Stimulated activated CD8-positive, alpha-beta memory T cell treated with anti-CD3 and anti-CD28 coated beads, Interleukin-4, amount 100 ng/mL, for 24 hours (primary cell): Measurements from ENCODE around the gene LRRTM2.
"Not testable (repeated sequence)": the region's sequence is repeated elsewhere in the genome, so short reads cannot be mapped to it uniquely, and the experiment has no call there.

Source experiments
- DNase-seq: peaks from one replicate; pipeline ENCODE4 v3.0.0-alpha.2; 2020; ENCODE audit warnings: low read depth

The LRRTM2 gene

DNA sequence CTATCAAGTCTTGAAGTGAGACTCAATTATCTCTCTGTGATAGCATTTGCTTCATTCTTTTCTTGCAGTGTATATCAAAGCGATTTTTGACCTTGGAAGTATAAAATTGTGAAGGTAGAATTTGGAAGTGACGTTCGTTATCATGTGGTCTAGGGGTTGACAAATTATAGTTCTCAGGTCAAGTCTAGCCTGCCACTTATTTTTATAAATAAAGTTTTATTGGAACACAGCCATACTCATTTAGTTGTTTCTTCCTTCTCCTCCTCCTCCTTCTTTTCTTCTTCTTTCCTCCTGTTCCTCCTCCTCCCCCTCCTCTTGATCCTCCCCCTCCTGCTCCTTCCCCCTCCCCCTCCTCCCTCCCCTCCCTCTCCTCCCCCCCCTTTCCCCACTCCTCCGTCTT, 38.0 kb downstream of the LRRTM2 start:
- no peak for DNase-seq

- not testable (repeated sequence) for DNase-seq
These were observed 40.3 kb downstream of the LRRTM2 start for GRCh38 chr5:138834853-138835252.

DNA sequence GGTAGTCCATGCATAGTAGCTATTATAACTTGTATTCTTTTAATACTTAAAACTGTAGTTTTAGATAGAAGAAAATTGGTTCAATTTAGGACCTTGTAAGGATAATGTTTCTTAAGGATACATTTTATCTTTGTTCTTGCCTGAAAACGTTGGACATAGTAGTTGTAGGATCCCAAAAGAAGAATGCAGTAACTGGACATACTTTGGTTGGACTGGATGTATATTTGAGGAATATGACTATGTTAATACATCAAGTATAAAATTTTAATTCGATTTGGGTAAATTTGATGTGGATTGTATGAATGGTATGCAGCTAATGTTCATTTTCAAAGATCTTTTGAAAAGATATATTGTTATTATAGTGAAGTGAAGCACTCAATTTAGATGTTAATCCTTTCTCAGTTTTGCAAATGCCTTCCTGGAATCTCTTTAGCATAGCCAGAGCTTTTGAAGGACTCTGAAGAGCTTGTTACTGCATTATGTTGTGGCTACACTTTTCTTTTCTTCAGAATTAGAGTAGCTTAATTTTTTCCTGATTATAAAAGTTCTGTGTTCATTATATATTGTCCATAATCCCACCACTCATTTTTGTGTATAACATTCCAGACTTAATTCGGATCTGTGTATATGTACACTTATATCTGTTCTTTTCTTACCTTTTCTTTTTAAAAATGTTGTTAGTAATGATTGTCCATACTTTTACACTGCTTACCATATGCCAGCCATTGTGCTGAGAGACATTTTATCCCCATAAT, 41.2 kb downstream of the LRRTM2 start:
- no peak for DNase-seq

DNA sequence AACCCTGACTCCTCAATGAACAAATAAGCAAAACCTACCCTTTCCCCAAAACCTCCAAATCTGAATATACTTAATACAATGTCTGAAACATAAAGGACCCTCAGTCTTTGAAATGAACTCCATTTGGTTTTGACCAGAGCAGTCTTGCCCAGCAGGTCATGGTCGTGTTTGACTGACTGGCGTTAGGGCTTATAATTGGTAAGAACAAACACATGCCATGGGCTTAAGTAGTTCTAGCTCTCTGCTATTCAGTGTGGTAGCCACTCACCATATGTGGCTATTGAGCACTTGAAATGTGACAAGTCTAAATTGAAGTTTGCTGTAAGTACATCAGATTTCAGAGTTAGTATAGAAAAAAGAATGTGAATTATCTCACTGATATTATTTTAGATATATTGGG, 42.1 kb downstream of the LRRTM2 start:
- DNase-seq = no peak

DNA sequence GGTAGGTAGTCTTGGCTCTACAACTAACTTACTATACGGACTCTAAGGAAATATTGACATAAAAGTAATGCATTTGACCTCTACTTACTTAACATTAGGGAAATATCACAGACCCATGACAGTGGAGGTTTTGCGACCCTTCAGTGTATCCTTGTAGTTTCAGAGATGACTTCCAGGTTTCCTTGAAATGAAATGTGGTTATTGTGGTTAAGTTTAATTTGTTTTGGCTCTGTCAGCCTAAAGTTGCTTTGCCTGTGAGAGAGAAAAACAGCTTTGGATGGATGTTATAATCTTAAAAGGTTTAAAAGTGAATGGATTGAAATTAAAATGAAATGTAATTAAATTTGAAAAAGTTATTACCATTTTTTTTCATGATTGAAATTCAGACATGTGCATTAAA, 42.9 kb downstream of the LRRTM2 start:
- no peak for DNase-seq

GRCh38 chr5:138831703-138832102, 43.4 kb downstream of the LRRTM2 start:
- DNase-seq = no peak

GRCh38 chr5:138829341-138829740, 45.8 kb downstream of the LRRTM2 start:
- no peak for DNase-seq

GRCh38 chr5:138828556-138828955, 46.6 kb downstream of the LRRTM2 start:
- no peak for DNase-seq

- DNase-seq = no peak
These were observed 49.9 kb downstream of the LRRTM2 start for GRCh38 chr5:138824924-138825863.

- DNase-seq = no peak
These were observed 50.6 kb downstream of the LRRTM2 start for GRCh38 chr5:138824516-138824915.

DNA sequence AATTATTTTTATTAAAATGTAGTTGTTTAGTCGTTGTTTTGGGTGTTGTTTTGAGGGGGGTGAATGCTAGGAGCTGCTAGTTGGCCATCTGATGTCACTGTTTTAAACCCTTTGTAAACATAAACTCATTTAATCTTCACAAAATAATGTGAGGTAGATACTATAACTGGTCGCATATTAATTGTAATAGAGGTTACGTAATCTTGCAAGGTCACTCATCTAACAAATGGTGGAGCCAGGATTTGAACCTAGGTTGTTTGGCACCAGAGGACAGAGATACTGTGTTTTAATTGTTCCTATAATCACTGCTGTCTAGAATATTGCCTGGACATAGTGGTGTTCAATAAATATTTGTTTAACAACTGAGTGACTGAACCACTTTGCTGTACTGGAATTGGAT, 54.4 kb downstream of the LRRTM2 start:
- no peak for DNase-seq

GRCh38 chr5:138819081-138819480, 56.1 kb downstream of the LRRTM2 start:
- DNase-seq = no peak
